Lower leg skin (tissue), 3 donors: ENCODE results near the gene LTBP3.

ENCODE experiments used
- POLR2A ChIP-seq, 2 donors: fragments of 450-650 bp; IDR thresholded peaks; one replicate each; pipeline ENCODE4 v1.6.1; 2016 to 2017; ENCODE audit warnings: antibody characterized with exemption in 2 of 2, mild to moderate bottlenecking in 1 of 2, moderate library complexity in 1 of 2
- TF ChIP-seq, protein P1 (sequence below), 3 donors: fragments of 450-650 bp; IDR thresholded peaks; one replicate each; pipeline ENCODE4 v1.5.1; 2016; ENCODE audit warnings: antibody characterized with exemption in 3 of 3, mild to moderate bottlenecking in 3 of 3, moderate library complexity in 2 of 3

DNA sequence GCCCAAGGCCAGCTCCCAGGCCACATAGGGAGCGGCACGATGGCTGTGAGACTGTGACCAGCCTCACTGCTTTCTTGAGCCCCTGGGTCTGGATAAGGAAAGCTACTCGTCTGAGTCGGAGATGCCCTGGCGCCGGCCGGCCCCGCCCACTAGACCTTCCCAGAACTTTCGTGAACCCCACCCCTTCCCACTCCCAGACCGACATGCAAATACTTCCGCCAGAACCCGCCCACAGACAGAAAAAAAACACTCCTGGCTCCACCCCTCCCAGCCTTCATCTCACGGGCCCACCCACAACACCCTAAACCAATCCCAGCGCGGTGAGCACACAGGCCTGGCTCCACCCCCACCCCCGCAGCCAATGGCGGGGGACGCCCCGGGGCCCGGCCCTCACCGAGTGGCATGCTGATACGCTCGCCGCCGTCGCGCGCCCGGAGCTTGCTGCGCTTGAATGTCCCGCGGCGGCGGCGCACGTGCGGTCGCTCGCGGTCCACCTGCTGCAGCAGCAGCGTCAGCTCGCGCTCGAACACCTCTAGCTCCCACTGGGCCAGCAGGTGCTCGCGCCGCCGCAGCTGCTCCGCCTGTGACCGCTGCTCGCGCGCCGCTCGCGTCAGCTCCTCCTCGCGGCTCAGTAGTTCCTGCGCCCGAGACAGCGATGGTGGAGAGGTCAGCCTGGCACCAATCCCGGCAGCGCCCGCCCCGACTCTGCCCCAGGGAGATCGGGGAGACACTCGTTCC lies 48.9 kb upstream of the LTBP3 start:
- no peak for TF ChIP-seq POLR2A (IDR thresholded peaks at IDR 0.05)
- TF ChIP-seq, protein P1, sequence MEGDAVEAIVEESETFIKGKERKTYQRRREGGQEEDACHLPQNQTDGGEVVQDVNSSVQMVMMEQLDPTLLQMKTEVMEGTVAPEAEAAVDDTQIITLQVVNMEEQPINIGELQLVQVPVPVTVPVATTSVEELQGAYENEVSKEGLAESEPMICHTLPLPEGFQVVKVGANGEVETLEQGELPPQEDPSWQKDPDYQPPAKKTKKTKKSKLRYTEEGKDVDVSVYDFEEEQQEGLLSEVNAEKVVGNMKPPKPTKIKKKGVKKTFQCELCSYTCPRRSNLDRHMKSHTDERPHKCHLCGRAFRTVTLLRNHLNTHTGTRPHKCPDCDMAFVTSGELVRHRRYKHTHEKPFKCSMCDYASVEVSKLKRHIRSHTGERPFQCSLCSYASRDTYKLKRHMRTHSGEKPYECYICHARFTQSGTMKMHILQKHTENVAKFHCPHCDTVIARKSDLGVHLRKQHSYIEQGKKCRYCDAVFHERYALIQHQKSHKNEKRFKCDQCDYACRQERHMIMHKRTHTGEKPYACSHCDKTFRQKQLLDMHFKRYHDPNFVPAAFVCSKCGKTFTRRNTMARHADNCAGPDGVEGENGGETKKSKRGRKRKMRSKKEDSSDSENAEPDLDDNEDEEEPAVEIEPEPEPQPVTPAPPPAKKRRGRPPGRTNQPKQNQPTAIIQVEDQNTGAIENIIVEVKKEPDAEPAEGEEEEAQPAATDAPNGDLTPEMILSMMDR (IDR thresholded peaks at IDR 0.05), result no peak
